Gastroesophageal sphincter (tissue), 4 donors: ENCODE data around the gene SHC4. TPM values are rescaled to one million over a fixed set of nuclear protein-coding genes. Genes with fewer than 3 reads are reported as not detected.

Source experiments
- ATAC-seq: fragments of 150-250 bp; one replicate; pipeline ENCODE4 v1.9.1; 2016; ENCODE audit warnings: mild to moderate bottlenecking, moderate library complexity
- H3K27ac ChIP-seq, 4 donors: fragments of 200-600 bp; sonication (generic) in 3 of 4; 1 replicate in 3 of 4; 2 replicates in 1 of 4; pipeline ENCODE4 v1.5.1; 2016 to 2019
- H3K27me3 ChIP-seq: fragments of 200-600 bp; sonication (generic); one replicate; pipeline ENCODE4 v1.5.1; 2019
- H3K36me3 ChIP-seq, 2 donors: fragments of 200-600 bp; sonication (generic); one replicate each; pipeline ENCODE4 v1.5.1; 2019; ENCODE audit warnings: control low read depth in 1 of 2
- H3K4me1 ChIP-seq, 3 donors: fragments of 200-600 bp; sonication (generic); 1 replicate in 2 of 3; 2 replicates in 1 of 3; pipeline ENCODE4 v1.5.1; 2016 to 2019; ENCODE audit warnings: control low read depth in 2 of 3
- H3K4me3 ChIP-seq, 2 donors: fragments of 200-600 bp; sonication (generic); one replicate each; pipeline ENCODE4 v1.5.1; 2019; ENCODE audit warnings: mild to moderate bottlenecking in 1 of 2, moderate library complexity in 1 of 2
- H3K9me3 ChIP-seq, 3 donors: fragments of 200-600 bp; sonication (generic); one replicate each; pipeline ENCODE4 v1.5.1; 2017 to 2019; ENCODE audit warnings: control low read depth in 2 of 3
- EP300 ChIP-seq: sonication (generic); formaldehyde crosslinking; IDR thresholded peaks from one replicate; pipeline ENCODE4 v1.6.1; 2017; ENCODE audit warnings: antibody characterized with exemption, mild to moderate bottlenecking
- POLR2A ChIP-seq, 2 donors: fragments of 450-650 bp; IDR thresholded peaks; one replicate each; pipeline ENCODE4 v1.6.1; 2017; ENCODE audit warnings: antibody characterized with exemption in 2 of 2, mild to moderate bottlenecking in 2 of 2, moderate library complexity in 1 of 2
- POLR2AphosphoS5 ChIP-seq: sonication (generic); formaldehyde crosslinking; IDR thresholded peaks from one replicate; pipeline ENCODE4 v1.6.1; 2017; ENCODE audit warnings: antibody characterized with exemption
- WGBS, 2 donors: methylation state at CpG; one replicate each; pipeline ENCODE4 v1.1.5; 2018; ENCODE audit warnings: low coverage in 1 of 2; 5-methylcytosine and 5-hydroxymethylcytosine counted together
- total RNA-seq, 4 donors: library from RNA; depleted of rRNA; stranded (reverse); fragments of >200 nt; gene quantifications; one replicate each; pipeline ENCODE4 v1.1.0, GENCODE V29; 2016
- TF ChIP-seq, protein P1 (sequence below), 4 experiments: fragments of 200-600 bp in 2 of 4; fragments of 450-650 bp in 2 of 4; sonication (generic) in 1 of 4; IDR thresholded peaks; one replicate each; pipeline ENCODE4 v1.5.1; 2017 to 2019; ENCODE audit warnings: antibody characterized with exemption in 4 of 4, mild to moderate bottlenecking in 2 of 4, moderate library complexity in 2 of 4

The SHC4 gene
- total RNA-seq, 4 donors from 2014 or later: 1.4 to 4.2 (median 2.1) TPM

DNA sequence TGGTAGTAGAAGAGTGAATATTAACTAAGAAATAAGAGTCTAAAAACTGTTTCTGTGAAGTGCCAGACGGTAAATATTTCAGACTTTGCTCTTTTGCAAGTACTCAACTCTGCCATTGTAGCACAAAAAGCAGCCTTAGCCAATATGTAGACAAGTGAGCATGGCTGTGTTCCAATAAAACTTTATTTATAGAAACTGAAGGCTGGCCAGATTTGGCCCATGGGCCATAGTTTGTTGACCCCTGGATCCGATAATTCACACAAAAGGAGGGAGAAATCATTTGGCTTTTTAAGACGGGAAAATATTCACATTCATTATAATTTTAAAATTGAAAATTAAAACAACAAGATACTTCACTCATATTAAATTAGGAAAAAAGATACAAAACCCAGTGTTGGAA, 70.4 kb downstream of the SHC4 start:
- Histone ChIP-seq H3K4me1 (no peaks in the 10 kb centered on the region), H3K9me3 (no peaks in the 10 kb centered on the region), H3K27me3 (no peaks in the 10 kb centered on the region), H3K36me3 (no peaks in the 10 kb centered on the region), H3K27ac (no peak overlapping the region), H3K4me3 (no peak overlapping the region)
- no peak for ATAC-seq
- 67 to 76% methylated on average over 3 of the region's 3 CpGs for WGBS, 2 donors
- TF ChIP-seq, protein P1, sequence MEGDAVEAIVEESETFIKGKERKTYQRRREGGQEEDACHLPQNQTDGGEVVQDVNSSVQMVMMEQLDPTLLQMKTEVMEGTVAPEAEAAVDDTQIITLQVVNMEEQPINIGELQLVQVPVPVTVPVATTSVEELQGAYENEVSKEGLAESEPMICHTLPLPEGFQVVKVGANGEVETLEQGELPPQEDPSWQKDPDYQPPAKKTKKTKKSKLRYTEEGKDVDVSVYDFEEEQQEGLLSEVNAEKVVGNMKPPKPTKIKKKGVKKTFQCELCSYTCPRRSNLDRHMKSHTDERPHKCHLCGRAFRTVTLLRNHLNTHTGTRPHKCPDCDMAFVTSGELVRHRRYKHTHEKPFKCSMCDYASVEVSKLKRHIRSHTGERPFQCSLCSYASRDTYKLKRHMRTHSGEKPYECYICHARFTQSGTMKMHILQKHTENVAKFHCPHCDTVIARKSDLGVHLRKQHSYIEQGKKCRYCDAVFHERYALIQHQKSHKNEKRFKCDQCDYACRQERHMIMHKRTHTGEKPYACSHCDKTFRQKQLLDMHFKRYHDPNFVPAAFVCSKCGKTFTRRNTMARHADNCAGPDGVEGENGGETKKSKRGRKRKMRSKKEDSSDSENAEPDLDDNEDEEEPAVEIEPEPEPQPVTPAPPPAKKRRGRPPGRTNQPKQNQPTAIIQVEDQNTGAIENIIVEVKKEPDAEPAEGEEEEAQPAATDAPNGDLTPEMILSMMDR (IDR thresholded peaks at IDR 0.05): no peak
- TF ChIP-seq POLR2AphosphoS5 (no peak), EP300 (no peak)

DNA sequence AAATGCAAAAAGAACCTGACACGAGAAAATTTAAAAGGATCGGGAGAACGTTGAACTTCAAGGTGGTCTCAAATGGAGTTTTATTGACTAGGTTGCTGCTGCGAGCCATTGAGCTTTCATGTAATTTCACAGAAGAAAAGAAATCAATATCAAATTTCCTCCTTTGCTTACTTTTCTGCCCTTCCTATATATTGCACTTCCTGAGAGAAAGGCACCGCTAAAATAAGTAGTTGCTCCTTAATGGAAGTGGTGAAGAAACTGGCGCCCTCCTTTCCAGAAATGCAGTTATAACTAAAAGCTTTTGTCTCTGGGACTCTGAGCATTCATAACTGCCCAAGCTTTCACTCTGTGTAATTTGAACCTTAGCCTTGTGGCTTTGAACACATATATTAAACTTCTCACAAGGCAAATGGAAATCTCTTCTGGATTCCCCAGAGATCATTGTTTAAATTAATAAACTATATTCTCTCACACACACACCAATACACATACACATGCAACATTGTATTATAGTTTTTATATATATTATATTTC, 72.4 kb downstream of the SHC4 start:
- no peak overlapping the region for H3K4me3 ChIP-seq
- no peaks in the 10 kb centered on the region for H3K4me1 ChIP-seq
- H3K27ac ChIP-seq: no peak overlapping the region
- 73 to 81% methylated on average over 6 of the region's 6 CpGs for WGBS, 2 donors
- H3K9me3 ChIP-seq: no peaks in the 10 kb centered on the region
- no peaks in the 10 kb centered on the region for H3K36me3 ChIP-seq
- H3K27me3 ChIP-seq: no peaks in the 10 kb centered on the region
- TF ChIP-seq, protein P1 (IDR thresholded peaks at IDR 0.05): no peak
- TF ChIP-seq EP300 (no peak), POLR2AphosphoS5 (no peak), POLR2A (IDR thresholded peaks at IDR 0.05) (no peak)
- no peak for ATAC-seq

DNA sequence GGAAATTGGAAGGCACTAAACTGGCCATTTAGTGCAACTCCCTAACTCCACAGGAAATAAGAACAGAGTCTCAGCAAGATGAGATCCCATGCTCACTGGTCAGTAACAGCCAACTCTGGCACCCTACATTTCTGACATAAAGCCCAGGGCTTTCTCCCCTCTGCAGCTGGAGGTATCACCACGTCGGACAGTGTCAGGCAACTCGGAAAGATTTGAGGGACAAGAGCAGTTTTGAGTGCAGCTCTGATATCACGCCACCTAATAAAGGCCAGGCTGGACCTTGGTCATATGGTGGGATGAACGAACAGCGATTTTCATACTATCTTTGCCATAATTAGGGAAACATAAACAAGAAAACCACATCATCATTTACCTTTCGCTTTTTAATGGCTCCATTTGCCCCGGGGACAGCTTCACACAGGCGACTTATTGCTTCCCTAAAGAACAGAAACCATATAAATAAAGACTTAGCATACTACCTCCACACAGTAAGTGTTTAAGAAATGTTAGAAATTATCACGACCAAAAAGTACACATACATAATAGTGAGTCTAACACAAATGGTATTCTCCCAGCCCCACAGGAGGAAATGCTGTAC, 73.2 kb downstream of the SHC4 start:
- ATAC-seq: no peak
- Histone ChIP-seq H3K4me1 (no peaks in the 10 kb centered on the region), H3K9me3 (no peaks in the 10 kb centered on the region), H3K4me3 (no peak overlapping the region), H3K27me3 (no peaks in the 10 kb centered on the region), H3K27ac (no peak overlapping the region), H3K36me3 (no peaks in the 10 kb centered on the region)
- 68 to 93% methylated on average over 6 to 10 of the region's 10 CpGs for WGBS, 2 donors
- no peak for TF ChIP-seq EP300
- no peak for TF ChIP-seq POLR2A (IDR thresholded peaks at IDR 0.05)
- TF ChIP-seq, protein P1 (IDR thresholded peaks at IDR 0.05): no peak
- no peak for TF ChIP-seq POLR2AphosphoS5

DNA sequence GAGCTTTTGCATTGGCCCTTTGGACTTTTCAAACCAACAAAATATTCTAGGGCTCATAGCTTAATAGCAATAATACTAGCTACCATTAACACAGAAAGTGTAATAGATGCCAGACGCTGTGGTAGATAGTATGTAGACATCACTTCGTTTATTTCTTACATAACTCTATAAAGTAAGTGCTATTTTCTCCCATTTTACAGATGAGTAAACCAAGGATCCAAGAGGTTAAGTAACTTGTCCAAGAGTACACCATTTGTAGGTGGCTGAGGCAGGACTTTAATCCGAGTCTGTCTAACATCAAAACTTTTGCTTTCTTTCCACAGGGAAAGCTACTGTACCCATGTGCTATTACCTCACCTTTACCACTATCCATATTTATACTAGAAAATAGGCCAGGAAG, 73.8 kb downstream of the SHC4 start:
- Histone ChIP-seq H3K27ac (peak overlapping the region in 1 of 4 donors; percentile 14), H3K27me3 (no peaks in the 10 kb centered on the region), H3K9me3 (no peaks in the 10 kb centered on the region), H3K4me1 (no peaks in the 10 kb centered on the region), H3K36me3 (no peaks in the 10 kb centered on the region), H3K4me3 (no peak overlapping the region)
- ATAC-seq: no peak
- 90 to 91% methylated on average over 3 of the region's 3 CpGs for WGBS, 2 donors
- TF ChIP-seq EP300 (no peak), POLR2A (IDR thresholded peaks at IDR 0.05) (no peak), POLR2AphosphoS5 (no peak)
- TF ChIP-seq, protein P1 (IDR thresholded peaks at IDR 0.05): no peak

DNA sequence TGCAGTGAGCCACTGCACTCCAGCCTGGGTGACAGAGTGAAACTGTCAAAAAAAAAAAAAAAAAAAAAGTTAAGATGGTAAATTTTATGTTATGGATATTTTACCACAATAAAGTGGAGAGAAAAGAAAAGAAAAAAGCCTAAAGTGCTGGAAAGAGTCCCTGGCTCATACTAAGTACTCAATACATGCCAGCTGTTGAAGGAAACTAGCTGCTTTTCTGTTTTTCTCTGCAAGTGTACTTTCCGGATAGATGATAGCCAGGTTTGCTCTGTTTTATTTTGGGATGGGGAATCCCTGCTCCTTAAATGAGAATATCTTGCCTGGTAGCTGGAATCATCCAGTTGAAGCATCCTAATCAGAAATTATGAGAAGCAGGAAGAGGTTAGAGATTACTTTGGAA, 74.9 kb downstream of the SHC4 start:
- Histone ChIP-seq H3K4me1 (no peaks in the 10 kb centered on the region), H3K4me3 (no peak overlapping the region), H3K27me3 (no peaks in the 10 kb centered on the region), H3K36me3 (no peaks in the 10 kb centered on the region), H3K27ac (peak overlapping the region in 2 of 4 donors; percentile 47 to 52), H3K9me3 (no peaks in the 10 kb centered on the region)
- no peak for TF ChIP-seq POLR2A (IDR thresholded peaks at IDR 0.05)
- no peak for TF ChIP-seq EP300
- no peak for TF ChIP-seq POLR2AphosphoS5
- WGBS, 2 donors: 31 to 63% methylated on average over 1 of the region's 1 CpG
- ATAC-seq: no peak
